Mammary epithelial cell (primary cell): ENCODE measurements around the gene UBE2G2.

Experiments used
- EZH2 ChIP-seq: IDR thresholded peaks from 2 replicates; pipeline ENCODE4 v1.6.1; 2012; ENCODE audit warnings: low read length, inconsistent platforms, borderline replicate concordance
- TF ChIP-seq, protein P1 (sequence below), 2 donors: IDR thresholded peaks in 1 of 2; conservative IDR thresholded peaks in 1 of 2; 2 replicates each; pipeline ENCODE4 v1.5.1; 2011 to 2012; ENCODE audit warnings: inconsistent platforms in 2 of 2, low read length in 2 of 2, mild to moderate bottlenecking in 2 of 2, control low read depth in 1 of 2, low read depth in 1 of 2; ENCODE audit not compliant: insufficient read depth in 1 of 2; ENCODE audit errors: extremely low read depth in 1 of 2

DNA sequence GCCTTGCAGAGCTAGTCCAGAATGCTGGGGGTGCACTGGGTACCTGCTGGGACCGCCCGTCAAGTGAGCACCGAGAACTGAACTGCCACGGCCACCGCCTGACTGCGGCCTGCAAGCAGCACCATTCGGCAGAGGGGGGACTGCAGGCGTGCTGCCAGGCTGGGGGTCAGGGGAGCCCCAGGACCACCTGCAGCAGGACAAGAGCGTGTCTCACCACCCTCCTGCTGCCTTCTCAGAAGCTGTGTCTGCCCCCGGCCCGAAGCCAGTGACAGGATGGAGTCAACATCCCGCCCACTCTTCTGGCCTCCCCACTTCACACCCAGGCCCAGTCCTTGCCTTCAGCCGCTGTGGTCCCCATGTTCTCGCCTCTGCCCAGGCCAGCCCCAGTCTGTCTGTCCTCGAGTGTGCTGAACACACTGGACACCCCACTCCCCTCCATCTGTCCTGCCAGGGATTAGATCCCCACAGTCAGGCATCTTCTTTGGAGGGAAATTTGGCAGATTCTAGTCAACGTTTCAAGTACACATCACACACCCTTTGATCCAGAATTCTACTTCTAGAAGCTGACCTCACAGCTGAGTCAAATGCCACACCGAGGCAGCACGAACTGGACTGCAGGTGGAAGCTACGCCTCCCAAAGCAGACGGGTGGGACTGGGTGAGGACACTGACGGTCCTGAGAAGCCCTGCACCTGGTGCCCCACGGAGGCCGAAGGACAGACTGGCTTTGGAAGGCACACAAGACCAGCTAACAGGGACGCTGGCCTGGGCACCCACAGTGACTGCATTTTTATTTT is 45.8 kb upstream of the UBE2G2 start:
- TF ChIP-seq, protein P1, sequence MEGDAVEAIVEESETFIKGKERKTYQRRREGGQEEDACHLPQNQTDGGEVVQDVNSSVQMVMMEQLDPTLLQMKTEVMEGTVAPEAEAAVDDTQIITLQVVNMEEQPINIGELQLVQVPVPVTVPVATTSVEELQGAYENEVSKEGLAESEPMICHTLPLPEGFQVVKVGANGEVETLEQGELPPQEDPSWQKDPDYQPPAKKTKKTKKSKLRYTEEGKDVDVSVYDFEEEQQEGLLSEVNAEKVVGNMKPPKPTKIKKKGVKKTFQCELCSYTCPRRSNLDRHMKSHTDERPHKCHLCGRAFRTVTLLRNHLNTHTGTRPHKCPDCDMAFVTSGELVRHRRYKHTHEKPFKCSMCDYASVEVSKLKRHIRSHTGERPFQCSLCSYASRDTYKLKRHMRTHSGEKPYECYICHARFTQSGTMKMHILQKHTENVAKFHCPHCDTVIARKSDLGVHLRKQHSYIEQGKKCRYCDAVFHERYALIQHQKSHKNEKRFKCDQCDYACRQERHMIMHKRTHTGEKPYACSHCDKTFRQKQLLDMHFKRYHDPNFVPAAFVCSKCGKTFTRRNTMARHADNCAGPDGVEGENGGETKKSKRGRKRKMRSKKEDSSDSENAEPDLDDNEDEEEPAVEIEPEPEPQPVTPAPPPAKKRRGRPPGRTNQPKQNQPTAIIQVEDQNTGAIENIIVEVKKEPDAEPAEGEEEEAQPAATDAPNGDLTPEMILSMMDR (conservative IDR thresholded peaks at IDR 0.05 in 1 of 2, IDR thresholded peaks at IDR 0.05 in 1 of 2; ENCODE audit: extremely low read depth in 1 of 2, insufficient read depth in 1 of 2, low read depth in 1 of 2, low read length in 2 of 2): no peak
- no peak for TF ChIP-seq EZH2
